PC-9 (cell line): ENCODE data around the gene SLIT1. TPM values are rescaled to one million over a fixed set of nuclear protein-coding genes. Genes with fewer than 3 reads are reported as not detected.

Experiments
- BruUV-seq: library from RNA; stranded (reverse); fragments of 400-500 nt; replicated peaks from 2 replicates; lab custom pipeline; 2021; lab: Mats Ljungman, UMichigan
- CTCF ChIA-PET: fragments of 300-600 bp; sonication (Branson Sonifier 250); formaldehyde crosslinking; loops from one replicate; lab custom pipeline; 2022; ENCODE audit warnings: antibody characterized with exemption; lab: Charles Lee
- POLR2A ChIA-PET: fragments of 300-600 bp; sonication (Branson Sonifier 250); formaldehyde crosslinking; loops from one replicate; lab custom pipeline; 2022; ENCODE audit warnings: antibody characterized with exemption; ENCODE audit not compliant: unreplicated experiment; lab: Charles Lee
- DNase-seq, 2 experiments: peaks; one replicate each; pipeline versions ENCODE4 v3.0.0 to v3.0.0-alpha.2; 2015 to 2022; ENCODE audit warnings: mixed read lengths in 1 of 2
- H2AFZ ChIP-seq: fragments of 200-600 bp; sonication (generic); 2 replicates; pipeline ENCODE4 v1.8.1; 2017; ENCODE audit warnings: antibody characterized with exemption
- H3F3A ChIP-seq: fragments of 200-600 bp; sonication (generic); 2 replicates; pipeline ENCODE4 v1.8.1; 2017; ENCODE audit warnings: antibody characterized with exemption, mild to moderate bottlenecking, low read depth; ENCODE audit not compliant: insufficient read depth
- H3K27ac ChIP-seq: fragments of 200-600 bp; sonication (generic); 2 replicates; pipeline ENCODE4 v1.6.1; 2016; ENCODE audit warnings: mixed run types
- H3K27me3 ChIP-seq: fragments of 200-600 bp; sonication (generic); 2 replicates; pipeline ENCODE4 v1.6.1; 2016; ENCODE audit warnings: low read depth, mixed run types; ENCODE audit not compliant: insufficient read depth
- H3K36me3 ChIP-seq: fragments of 200-600 bp; sonication (generic); 2 replicates; pipeline ENCODE4 v1.6.1; 2016; ENCODE audit warnings: low read depth, mixed run types
- H3K4me1 ChIP-seq: fragments of 200-600 bp; sonication (generic); replicated peaks from 2 replicates; pipeline ENCODE4 v1.6.1; 2016; ENCODE audit warnings: mixed run types; ENCODE audit not compliant: insufficient read depth
- H3K4me2 ChIP-seq: fragments of 200-600 bp; sonication (generic); 2 replicates; pipeline ENCODE4 v1.6.1; 2017; ENCODE audit warnings: mixed run types
- H3K4me3 ChIP-seq: fragments of 200-600 bp; sonication (generic); 2 replicates; pipeline ENCODE4 v1.6.1; 2016; ENCODE audit warnings: mixed run types
- H3K79me2 ChIP-seq: fragments of 200-600 bp; sonication (generic); 2 replicates; pipeline ENCODE4 v1.6.1; 2017; ENCODE audit warnings: low read depth, mixed run types
- H3K9me2 ChIP-seq: fragments of 200-600 bp; sonication (generic); 2 replicates; pipeline ENCODE4 v1.8.1; 2017; ENCODE audit warnings: mild to moderate bottlenecking; ENCODE audit not compliant: insufficient read depth
- H3K9me3 ChIP-seq: fragments of 200-600 bp; sonication (generic); 2 replicates; pipeline ENCODE4 v1.8.1; 2016; ENCODE audit warnings: low read depth; ENCODE audit not compliant: insufficient read depth
- H4K20me1 ChIP-seq: fragments of 200-600 bp; sonication (generic); 2 replicates; pipeline ENCODE4 v1.8.1; 2017; ENCODE audit not compliant: insufficient read depth
- CTCF ChIP-seq: fragments of 200-600 bp; sonication (generic); conservative IDR thresholded peaks from 2 replicates; pipeline ENCODE4 v1.6.1; 2017; ENCODE audit warnings: mixed run types, antibody characterized with exemption, mild to moderate bottlenecking, moderate library complexity
- EZH2 ChIP-seq: fragments of 200-600 bp; sonication (generic); IDR thresholded peaks from 2 replicates; pipeline ENCODE4 v1.8.0; 2017; ENCODE audit warnings: antibody characterized with exemption, low read depth
- intact Hi-C: fragments of 100-400 bp; cut with micrococcal nuclease; formaldehyde crosslinking; loops from one replicate; pipeline ENCODE4 v1.10.0; 2022; ENCODE audit not compliant: unreplicated experiment
- total RNA-seq: library from RNA; stranded (reverse); gene quantifications from 2 replicates; pipeline ENCODE4 v1.2.3, GENCODE V29; 2021

SLIT1 gene
- total RNA-seq, 1 experiment from 2014 or later, result not detected

- H3K4me3 ChIP-seq, result no peak overlapping the region
Measured at GRCh38 chr10:97030894-97031293, 154.9 kb downstream of the SLIT1 start.

DNA sequence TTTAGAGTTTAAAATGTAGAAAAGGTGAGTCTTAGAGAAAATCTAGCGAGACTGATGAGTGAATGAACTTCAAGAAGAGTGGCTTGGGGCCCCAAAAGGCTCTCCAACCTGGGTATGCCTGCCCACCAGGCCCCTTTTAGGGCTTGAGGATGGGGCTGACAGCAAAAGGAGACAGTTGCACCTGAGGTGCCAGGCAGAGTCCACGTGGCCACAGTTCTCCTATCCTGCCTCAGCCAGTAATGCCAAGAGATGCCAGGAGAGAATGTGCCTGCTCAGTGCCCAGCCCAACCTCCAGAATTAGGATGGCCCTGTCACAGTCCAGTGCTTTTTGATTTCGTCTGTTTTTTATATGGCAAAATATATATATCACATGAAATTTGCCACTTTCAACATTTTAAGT lies 156.5 kb downstream of the SLIT1 start:
- Histone ChIP-seq H3K9me3 (no peaks in the 10 kb centered on the region), H3K4me1 (peaks cover 5% of the 10 kb centered on the region; the same call in 1 of the 2 replicates), H3K27me3 (no peaks in the 10 kb centered on the region), H3K4me2 (no peak overlapping the region), H3K9me2 (no peaks in the 10 kb centered on the region), H3F3A (no peaks in the 10 kb centered on the region), H3K79me2 (no peaks in the 10 kb centered on the region), H3K27ac (no peak overlapping the region), H2AFZ (no peak overlapping the region), H4K20me1 (no peaks in the 10 kb centered on the region), H3K36me3 (no peaks in the 10 kb centered on the region), H3K4me3 (no peak overlapping the region)
- ChIA-PET CTCF (no interaction called here), POLR2A (no interaction called here)
- no peak for TF ChIP-seq EZH2
- TF ChIP-seq CTCF, result no peak
- no peak for DNase-seq
- no TSS peak for BruUV-seq
- intact Hi-C loops, result no loop called here

More at GRCh38 chr10:97030894-97031293, 154.9 kb downstream of the SLIT1 start:
- Histone ChIP-seq H3K27me3 (no peaks in the 10 kb centered on the region), H3K4me1 (no peaks in the 10 kb centered on the region), H3K79me2 (no peaks in the 10 kb centered on the region), H3K4me2 (no peak overlapping the region), H3K27ac (no peak overlapping the region), H2AFZ (no peak overlapping the region), H4K20me1 (no peaks in the 10 kb centered on the region), H3K36me3 (no peaks in the 10 kb centered on the region), H3K9me3 (no peaks in the 10 kb centered on the region), H3K9me2 (no peaks in the 10 kb centered on the region), H3F3A (no peaks in the 10 kb centered on the region)
- BruUV-seq, result no TSS peak
- intact Hi-C loops, result no loop called here
- no peak for DNase-seq
- TF ChIP-seq EZH2, result no peak
- TF ChIP-seq CTCF, result no peak
- POLR2A ChIA-PET, result no interaction called here
- CTCF ChIA-PET, result no interaction called here

DNA sequence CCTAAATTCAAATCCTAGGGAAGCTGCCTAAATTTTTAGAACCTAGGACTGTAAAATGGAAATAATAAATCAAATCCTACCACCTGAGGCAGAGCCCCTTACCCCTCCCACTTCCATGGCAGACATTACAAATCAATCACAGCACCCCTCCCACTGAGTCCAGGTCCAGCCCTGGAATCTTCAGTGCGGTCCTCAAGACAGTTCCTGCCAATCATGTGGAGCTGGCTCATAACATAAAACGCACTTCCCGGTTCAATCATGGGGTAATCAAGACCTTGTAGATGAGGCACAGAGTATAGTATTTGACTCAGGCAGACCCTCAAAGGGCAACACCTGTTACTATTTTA lies 157.0 kb downstream of the SLIT1 start:
- intact Hi-C loops, result no loop called here
- H3K4me2 ChIP-seq, result no peak overlapping the region
- CTCF ChIA-PET, result no interaction called here

More for the DNA sequence above, 157.0 kb downstream of the SLIT1 start:
- no peak for DNase-seq
- H3K4me1 ChIP-seq, result peaks cover 10% of the 10 kb centered on the region
- H2AFZ ChIP-seq, result no peak overlapping the region
- no peak overlapping the region for H3K27ac ChIP-seq
- H3K27me3 ChIP-seq, result no peaks in the 10 kb centered on the region
- TF ChIP-seq EZH2, result no peak
- no peak for TF ChIP-seq CTCF
- POLR2A ChIA-PET, result no interaction called here
- H3K9me3 ChIP-seq, result no peaks in the 10 kb centered on the region
- BruUV-seq, result no TSS peak
- no peak overlapping the region for H3K4me3 ChIP-seq
- no peaks in the 10 kb centered on the region for H4K20me1 ChIP-seq
- no peaks in the 10 kb centered on the region for H3K36me3 ChIP-seq
- no peaks in the 10 kb centered on the region for H3K79me2 ChIP-seq
- no peaks in the 10 kb centered on the region for H3F3A ChIP-seq
- no peaks in the 10 kb centered on the region for H3K9me2 ChIP-seq
